C4-2B (cell line): Measurements from ENCODE around the gene DST.

Experiments
- CTCF ChIP-seq: fragments of 450-650 bp; conservative IDR thresholded peaks from 2 replicates; pipeline ENCODE4 v1.5.1; 2017; ENCODE audit warnings: mild to moderate bottlenecking
- ZFX ChIP-seq: fragments of 450-650 bp; IDR thresholded peaks from 2 replicates; pipeline ENCODE4 v1.6.1; 2017

DNA sequence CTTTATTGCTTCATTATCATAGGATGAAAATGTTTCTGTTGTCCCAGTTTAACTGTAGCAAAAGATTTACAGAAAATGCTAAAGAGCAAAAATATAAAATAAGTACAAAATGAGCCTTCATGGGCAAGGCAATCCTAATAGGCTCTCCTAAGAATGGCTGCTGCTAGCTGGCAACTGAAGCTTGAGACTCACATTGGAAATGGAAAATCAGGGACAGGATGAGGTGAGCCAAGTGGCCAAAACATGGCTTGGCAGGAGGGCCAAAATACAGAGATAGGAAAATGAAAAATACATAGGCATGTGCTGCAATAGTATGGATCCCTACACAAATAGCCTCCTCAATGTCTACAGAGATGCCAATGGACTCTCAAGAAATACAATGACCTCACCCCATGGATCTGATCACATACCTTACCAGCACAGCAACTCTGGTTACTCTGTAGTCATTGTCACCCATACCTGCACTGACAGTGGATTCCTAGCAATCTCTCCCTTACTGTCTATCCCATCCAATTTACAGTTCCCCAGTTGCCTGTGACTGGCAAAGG, 105.4 kb downstream of the DST start:
- TF ChIP-seq CTCF: no peak
- TF ChIP-seq ZFX: no peak
